Fibroblast of pulmonary artery (primary cell): ENCODE results near the gene SNRPA.

Source experiments
- DNase-seq: peaks from one replicate; pipeline ENCODE4 v3.0.0-alpha.2; 2010; ENCODE audit warnings: low read depth
- H3K4me3 ChIP-seq: replicated peaks from 2 replicates; pipeline ENCODE4 v1.5.1; 2011; ENCODE audit warnings: low read depth, mild to moderate bottlenecking, control low read depth, low read length, moderate library complexity
- TF ChIP-seq, protein P1 (sequence below): IDR thresholded peaks from 2 replicates; pipeline ENCODE4 v1.5.1; 2011; ENCODE audit warnings: mild to moderate bottlenecking, control low read depth, low read length, inconsistent platforms; ENCODE audit errors: missing control alignments

The SNRPA gene

DNA sequence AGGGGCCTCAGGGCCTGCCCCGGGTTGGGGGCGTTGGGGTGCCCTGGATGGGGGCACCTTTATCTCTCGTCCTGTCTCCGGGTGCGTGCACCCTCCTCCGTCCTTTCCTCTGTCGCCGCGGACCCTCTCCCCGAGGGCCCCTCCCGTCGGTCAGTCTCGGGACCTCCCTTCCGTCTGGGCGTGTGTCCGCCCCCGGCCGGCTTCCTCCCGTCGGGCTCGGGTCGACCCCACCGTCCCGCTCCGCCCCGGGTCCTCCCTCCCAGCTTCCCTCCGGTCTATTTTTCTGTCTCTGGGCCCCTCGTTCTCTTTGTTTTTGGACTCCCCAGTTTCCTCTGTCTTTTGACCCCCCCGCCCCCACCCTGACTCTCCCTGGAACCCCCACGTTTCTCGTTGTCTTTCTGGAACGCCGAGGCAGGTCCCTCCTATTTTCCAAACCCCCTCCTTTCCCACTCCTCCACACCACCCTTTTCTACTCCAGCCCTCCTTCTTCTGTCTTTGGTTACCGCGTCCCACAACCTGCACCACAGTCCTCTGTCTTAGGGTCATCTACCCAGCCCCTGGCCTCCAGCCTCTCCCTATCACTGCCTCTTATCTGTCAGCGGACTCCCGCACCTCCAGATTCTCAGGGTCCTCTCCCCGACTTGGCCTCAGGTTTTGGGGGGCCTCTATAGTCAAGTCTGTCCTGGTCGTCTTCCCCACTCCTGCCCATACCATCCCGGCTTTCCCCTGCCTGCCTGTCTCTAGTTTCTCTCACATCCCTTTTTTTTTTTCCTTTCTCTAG, 48.7 kb downstream of the SNRPA start:
- TF ChIP-seq, protein P1, sequence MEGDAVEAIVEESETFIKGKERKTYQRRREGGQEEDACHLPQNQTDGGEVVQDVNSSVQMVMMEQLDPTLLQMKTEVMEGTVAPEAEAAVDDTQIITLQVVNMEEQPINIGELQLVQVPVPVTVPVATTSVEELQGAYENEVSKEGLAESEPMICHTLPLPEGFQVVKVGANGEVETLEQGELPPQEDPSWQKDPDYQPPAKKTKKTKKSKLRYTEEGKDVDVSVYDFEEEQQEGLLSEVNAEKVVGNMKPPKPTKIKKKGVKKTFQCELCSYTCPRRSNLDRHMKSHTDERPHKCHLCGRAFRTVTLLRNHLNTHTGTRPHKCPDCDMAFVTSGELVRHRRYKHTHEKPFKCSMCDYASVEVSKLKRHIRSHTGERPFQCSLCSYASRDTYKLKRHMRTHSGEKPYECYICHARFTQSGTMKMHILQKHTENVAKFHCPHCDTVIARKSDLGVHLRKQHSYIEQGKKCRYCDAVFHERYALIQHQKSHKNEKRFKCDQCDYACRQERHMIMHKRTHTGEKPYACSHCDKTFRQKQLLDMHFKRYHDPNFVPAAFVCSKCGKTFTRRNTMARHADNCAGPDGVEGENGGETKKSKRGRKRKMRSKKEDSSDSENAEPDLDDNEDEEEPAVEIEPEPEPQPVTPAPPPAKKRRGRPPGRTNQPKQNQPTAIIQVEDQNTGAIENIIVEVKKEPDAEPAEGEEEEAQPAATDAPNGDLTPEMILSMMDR, result no peak
- peak; percentile 53 for DNase-seq
- peak overlapping the region; percentile 86 for H3K4me3 ChIP-seq

DNA sequence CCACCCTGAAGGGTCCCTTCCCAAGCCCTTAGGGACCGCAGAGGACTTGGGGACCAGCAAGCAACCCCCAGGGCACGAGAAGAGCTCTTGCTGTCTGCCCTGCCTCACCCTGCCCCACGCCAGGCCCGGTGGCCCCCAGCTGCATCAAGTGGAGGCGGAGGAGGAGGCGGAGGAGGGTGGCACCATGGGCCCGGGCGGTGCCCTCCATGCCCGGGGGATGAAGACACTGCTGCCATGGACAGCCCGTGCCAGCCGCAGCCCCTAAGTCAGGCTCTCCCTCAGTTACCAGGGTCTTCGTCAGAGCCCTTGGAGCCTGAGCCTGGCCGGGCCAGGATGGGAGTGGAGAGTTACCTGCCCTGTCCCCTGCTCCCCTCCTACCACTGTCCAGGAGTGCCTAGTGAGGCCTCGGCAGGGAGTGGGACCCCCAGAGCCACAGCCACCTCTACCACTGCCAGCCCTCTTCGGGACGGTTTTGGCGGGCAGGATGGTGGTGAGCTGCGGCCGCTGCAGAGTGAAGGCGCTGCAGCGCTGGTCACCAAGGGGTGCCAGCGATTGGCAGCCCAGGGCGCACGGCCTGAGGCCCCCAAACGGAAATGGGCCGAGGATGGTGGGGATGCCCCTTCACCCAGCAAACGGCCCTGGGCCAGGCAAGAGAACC, 49.5 kb downstream of the SNRPA start:
- TF ChIP-seq, protein P1, result no peak
- peak overlapping the region; percentile 86 for H3K4me3 ChIP-seq
- DNase-seq, result no peak

DNA sequence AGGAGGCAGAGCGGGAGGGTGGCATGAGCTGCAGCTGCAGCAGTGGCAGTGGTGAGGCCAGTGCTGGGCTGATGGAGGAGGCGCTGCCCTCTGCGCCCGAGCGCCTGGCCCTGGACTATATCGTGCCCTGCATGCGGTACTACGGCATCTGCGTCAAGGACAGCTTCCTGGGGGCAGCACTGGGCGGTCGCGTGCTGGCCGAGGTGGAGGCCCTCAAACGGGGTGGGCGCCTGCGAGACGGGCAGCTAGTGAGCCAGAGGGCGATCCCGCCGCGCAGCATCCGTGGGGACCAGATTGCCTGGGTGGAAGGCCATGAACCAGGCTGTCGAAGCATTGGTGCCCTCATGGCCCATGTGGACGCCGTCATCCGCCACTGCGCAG, 50.0 kb downstream of the SNRPA start:
- H3K4me3 ChIP-seq, result peak overlapping the region; percentile 86
- TF ChIP-seq, protein P1, result no peak
- DNase-seq, result no peak

DNA sequence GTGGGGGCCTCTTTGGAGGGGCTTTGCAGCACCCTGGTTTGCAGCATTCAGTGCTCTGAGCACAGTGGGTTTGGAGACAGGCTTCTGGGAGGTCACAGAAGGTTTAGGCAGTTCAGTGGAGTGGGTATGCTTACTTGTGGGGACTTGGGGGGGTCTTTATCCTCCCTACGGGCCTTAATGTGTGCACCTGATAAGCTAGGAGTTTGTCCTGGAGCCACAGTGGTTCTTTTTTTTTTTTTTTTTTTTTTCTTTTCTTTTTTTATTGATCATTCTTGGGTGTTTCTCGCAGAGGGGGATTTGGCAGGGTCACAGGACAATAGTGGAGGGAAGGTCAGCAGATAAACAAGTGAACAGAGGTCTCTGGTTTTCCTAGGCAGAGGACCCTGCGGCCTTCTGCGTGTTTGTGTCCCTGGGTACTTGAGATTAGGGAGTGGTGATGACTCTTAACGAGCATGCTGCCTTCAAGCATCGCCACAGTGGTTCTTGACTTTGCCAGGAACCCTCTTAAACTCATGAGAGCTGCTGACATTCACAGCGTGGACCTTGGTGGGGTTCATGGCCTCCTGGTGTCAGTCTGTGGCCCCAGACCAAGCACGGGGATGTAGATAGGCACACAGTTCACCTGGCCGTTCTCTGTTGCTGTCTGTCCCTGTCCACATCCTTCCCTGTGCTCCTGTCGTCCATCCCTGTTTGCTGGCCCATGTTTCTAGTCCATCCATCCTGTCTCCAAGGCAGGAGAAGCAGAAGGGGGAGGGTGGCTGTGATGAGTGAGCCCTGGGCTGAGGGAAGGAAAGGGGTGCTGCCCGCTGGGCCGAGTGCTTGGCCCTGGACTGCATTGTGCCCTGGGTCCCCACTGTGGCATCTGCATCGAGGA, 50.7 kb downstream of the SNRPA start:
- DNase-seq, result no peak
- TF ChIP-seq, protein P1, result no peak
- H3K4me3 ChIP-seq, result peak overlapping the region; percentile 86

DNA sequence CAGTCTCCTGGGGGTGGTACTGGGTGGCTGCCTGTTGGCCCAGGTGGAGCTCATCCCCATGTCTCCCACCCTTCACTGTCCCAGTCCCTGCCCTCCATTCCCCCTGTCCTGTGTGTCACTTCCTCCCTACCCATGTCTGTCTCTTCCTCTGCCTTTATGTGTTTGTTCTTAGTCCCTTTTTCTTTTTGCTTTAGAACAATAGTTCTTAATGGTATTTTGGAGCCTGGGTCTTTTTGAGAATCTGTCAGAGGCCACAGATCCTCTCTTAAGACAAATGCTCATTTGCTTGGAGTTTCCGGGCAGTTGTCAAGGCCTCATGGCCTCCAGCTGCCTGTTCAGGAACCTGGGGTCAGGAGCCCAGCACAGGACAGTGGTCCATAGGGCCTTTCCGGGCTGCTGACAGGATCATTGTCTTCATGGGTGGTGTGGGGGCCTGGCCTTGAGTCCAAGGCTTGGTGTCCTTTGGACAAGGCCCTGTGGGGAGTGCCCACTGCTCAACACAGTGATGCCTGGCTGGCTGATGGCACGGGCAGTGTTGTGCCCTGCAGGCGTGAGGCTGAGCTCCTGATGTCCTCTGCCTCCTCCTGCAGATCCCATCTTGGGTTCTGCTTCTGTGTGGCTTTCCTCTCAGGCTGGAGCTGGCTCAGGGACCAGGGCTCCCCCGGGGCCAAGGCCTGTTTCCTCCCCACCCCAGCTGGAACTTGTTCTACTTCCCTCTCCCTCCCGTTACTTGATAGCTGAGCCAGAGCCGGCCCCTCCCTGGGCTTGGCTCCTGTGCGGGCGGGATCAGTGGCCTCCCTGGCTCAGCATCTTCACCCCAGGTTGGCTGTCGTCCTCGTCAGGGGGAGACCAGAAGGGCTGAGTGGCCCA, 51.5 kb downstream of the SNRPA start:
- peak overlapping the region; percentile 53 for H3K4me3 ChIP-seq
- TF ChIP-seq, protein P1, result no peak
- peak; percentile 35 for DNase-seq
